ENCODE data around the gene ELMO3. TPM values are rescaled to one million over a fixed set of nuclear protein-coding genes. Genes with fewer than 3 reads are reported as not detected.

ELMO3 gene
- total RNA-seq, 8 experiments from 2014 or later = 0.43 to 2.8 (median 1.2) TPM

- Histone ChIP-seq H3K4me3 (no peak overlapping the region), H3K27ac (no peak overlapping the region), H3K4me1 (replicated peaks in 1 of 2) (peaks cover 0 to 23% of the 10 kb centered on the region in 2 donors)
- in situ Hi-C loops (cut with MboI; ENCODE audit: low pct_unique_long_range_greater_than_20kb in 2 of 9, low sequenced_read_pairs in 9 of 9, unreplicated experiment in 9 of 9) = loop anchor here (10.0 to 25.0 kb wide), 3 partner anchors 171 to 203 kb away; partner anchors contain the start of genes CES3 (in 7 of the 9) and CES4A (in 1 of the 9)
- WGBS, 10 experiments = 27 to 91% (median 54%) methylated on average over 1 to 7 of the region's 7 CpGs
- ATAC-seq (replicated peaks in 6 of 8) = no peak
These were observed 40.9 kb upstream of the ELMO3 start for GRCh38 chr16:67157892-67158635.

- 0 to 83% (median 40%) methylated on average over 1 to 2 of the region's 34 CpGs; no CpG with 5 or more reads in 1 of the 10 experiments for WGBS, 10 experiments
- H3K4me1 ChIP-seq (replicated peaks in 1 of 2) = peaks cover 0 to 26% of the 10 kb centered on the region in 2 donors
- peak in 3 of 8 experiments; percentile 4 to 17 (median 4) for ATAC-seq (replicated peaks in 6 of 8)
- no peak overlapping the region for H3K27ac ChIP-seq
- in situ Hi-C loops (cut with MboI; ENCODE audit: low pct_unique_long_range_greater_than_20kb in 2 of 9, low sequenced_read_pairs in 9 of 9, unreplicated experiment in 9 of 9) = loop anchor here (10.0 to 25.0 kb wide), 3 partner anchors 172 to 204 kb away; partner anchors contain the start of genes CES3 (in 7 of the 9) and CES4A (in 1 of the 9)
- peak overlapping the region; percentile 33 to 52 (median 43) for H3K4me3 ChIP-seq
These were observed 40.0 kb upstream of the ELMO3 start for GRCh38 chr16:67158637-67159600.

GRCh38 chr16:67161595-67162058 lies 37.3 kb upstream of the ELMO3 start:
- in situ Hi-C loops (cut with MboI; ENCODE audit: low pct_unique_long_range_greater_than_20kb in 2 of 9, low sequenced_read_pairs in 9 of 9, unreplicated experiment in 9 of 9) = loop anchor here in 8 of 9 experiments (25.0 kb wide), 2 partner anchors 174 to 199 kb away; partner anchors contain the start of genes CES3 (in 7 of the 8) and CES4A (in 1 of the 8)
- no peak for ATAC-seq (replicated peaks in 6 of 8)
- H3K4me1 ChIP-seq (replicated peaks in 1 of 2) = peaks cover 5 to 27% of the 10 kb centered on the region in 2 donors
- no peak overlapping the region for H3K4me3 ChIP-seq
- no peak overlapping the region for H3K27ac ChIP-seq
- 0 to 67% (median 30%) methylated on average over 1 to 16 of the region's 25 CpGs; no CpG with 5 or more reads in 3 of the 10 experiments for WGBS, 10 experiments

- Histone ChIP-seq H3K27ac (peak overlapping the region; percentile 81 to 88), H3K4me3 (peak overlapping the region; percentile 35 to 47 (median 37)), H3K4me1 (replicated peaks in 1 of 2) (peaks cover 5 to 27% of the 10 kb centered on the region in 2 donors)
- in situ Hi-C loops (cut with MboI; ENCODE audit: low pct_unique_long_range_greater_than_20kb in 2 of 9, low sequenced_read_pairs in 9 of 9, unreplicated experiment in 9 of 9) = loop anchor here in 8 of 9 experiments (25.0 kb wide), 2 partner anchors 175 to 200 kb away; partner anchors contain the start of genes CES3 (in 7 of the 8) and CES4A (in 1 of the 8)
- ATAC-seq (replicated peaks in 6 of 8) = no peak
- WGBS, 10 experiments = 0 to 100% (median 23%) methylated on average over 1 to 11 of the region's 44 CpGs; no CpG with 5 or more reads in 1 of the 10 experiments
These were observed 36.3 kb upstream of the ELMO3 start for GRCh38 chr16:67162506-67163163.

- 0 to 20% (median 3%) methylated on average over 1 to 24 of the region's 99 CpGs; no CpG with 5 or more reads in 5 of the 10 experiments for WGBS, 10 experiments
- in situ Hi-C loops (cut with MboI; ENCODE audit: low pct_unique_long_range_greater_than_20kb in 2 of 9, low sequenced_read_pairs in 9 of 9, unreplicated experiment in 9 of 9) = loop anchor here in 8 of 9 experiments (25.0 kb wide), 2 partner anchors 176 to 201 kb away; partner anchors contain the start of genes CES3 (in 7 of the 8) and CES4A (in 1 of the 8)
- H3K4me1 ChIP-seq (replicated peaks in 1 of 2) = peaks cover 5 to 27% of the 10 kb centered on the region in 2 donors
- peak in 5 of 8 experiments; percentile 76 to 83 (median 78) for ATAC-seq (replicated peaks in 6 of 8)
- H3K4me3 ChIP-seq = peak overlapping the region; percentile 35 to 47 (median 37)
- H3K27ac ChIP-seq = peak overlapping the region; percentile 81 to 88
These were observed 35.5 kb upstream of the ELMO3 start for GRCh38 chr16:67163164-67163998.

GRCh38 chr16:67163999-67164558 lies 34.9 kb upstream of the ELMO3 start:
- WGBS, 10 experiments = 4% methylated on average over 4 of the region's 34 CpGs; no CpG with 5 or more reads in 9 of the 10 experiments

GRCh38 chr16:67164599-67165061 lies 34.3 kb upstream of the ELMO3 start, which contains the start of gene HSF4:
TSS of gene HSF4 (plus strand) at chr16:67164745. CDS start at chr16:67164812, 67 bp downstream.
- Histone ChIP-seq H3K4me3 (peak within 1 kb of the TSS; percentile 35 to 47 (median 37)), H3K4me1 (replicated peaks in 1 of 2) (peaks cover 13 to 30% of the 10 kb centered on the region in 2 donors), H3K27ac (peak within 1 kb of the TSS; percentile 81 to 88)
- peak; percentile 0 to 49 (median 40) for ATAC-seq (replicated peaks in 6 of 8)
- in situ Hi-C loops (cut with MboI; ENCODE audit: low pct_unique_long_range_greater_than_20kb in 2 of 9, low sequenced_read_pairs in 9 of 9, unreplicated experiment in 9 of 9) = loop anchor here in 8 of 9 experiments (25.0 kb wide), 2 partner anchors 177 to 202 kb away; partner anchors contain the start of genes CES3 (in 7 of the 8) and CES4A (in 1 of the 8)
- WGBS, 10 experiments = 5 to 18% (median 12%) methylated on average over 4 to 9 of the region's 41 CpGs; no CpG with 5 or more reads in 7 of the 10 experiments

More at GRCh38 chr16:67163999-67164558, 34.9 kb upstream of the ELMO3 start:
- H3K4me1 ChIP-seq (replicated peaks in 1 of 2) = peaks cover 7 to 28% of the 10 kb centered on the region in 2 donors
- ATAC-seq (replicated peaks in 6 of 8) = peak in 7 of 8 experiments; percentile 0 to 62 (median 57)
- in situ Hi-C loops (cut with MboI; ENCODE audit: low pct_unique_long_range_greater_than_20kb in 2 of 9, low sequenced_read_pairs in 9 of 9, unreplicated experiment in 9 of 9) = loop anchor here in 8 of 9 experiments (25.0 kb wide), 2 partner anchors 177 to 202 kb away; partner anchors contain the start of genes CES3 (in 7 of the 8) and CES4A (in 1 of the 8)
- H3K4me3 ChIP-seq = peak overlapping the region; percentile 35 to 47 (median 37)
- H3K27ac ChIP-seq = peak overlapping the region; percentile 81 to 88

GRCh38 chr16:67165121-67166078 lies 33.5 kb upstream of the ELMO3 start:
- H3K4me1 ChIP-seq (replicated peaks in 1 of 2) = peaks cover 19 to 29% of the 10 kb centered on the region in 2 donors
- H3K27ac ChIP-seq = no peak overlapping the region
- peak overlapping the region; percentile 35 to 47 (median 37) for H3K4me3 ChIP-seq
- 18 to 60% (median 28%) methylated on average over 3 to 12 of the region's 85 CpGs; no CpG with 5 or more reads in 7 of the 10 experiments for WGBS, 10 experiments
- in situ Hi-C loops (cut with MboI; ENCODE audit: low pct_unique_long_range_greater_than_20kb in 2 of 9, low sequenced_read_pairs in 9 of 9, unreplicated experiment in 9 of 9) = loop anchor here in 8 of 9 experiments (25.0 kb wide), 2 partner anchors 178 to 203 kb away; partner anchors contain the start of genes CES3 (in 7 of the 8) and CES4A (in 1 of the 8)
- ATAC-seq (replicated peaks in 6 of 8) = no peak

- in situ Hi-C loops (cut with MboI; ENCODE audit: low pct_unique_long_range_greater_than_20kb in 2 of 9, low sequenced_read_pairs in 9 of 9, unreplicated experiment in 9 of 9) = loop anchor here in 8 of 9 experiments (25.0 kb wide), 2 partner anchors 179 to 204 kb away; partner anchors contain the start of genes CES3 (in 7 of the 8) and CES4A (in 1 of the 8)
- WGBS, 10 experiments = 30 to 34% methylated on average over 2 to 3 of the region's 18 CpGs; no CpG with 5 or more reads in 8 of the 10 experiments
- no peak for ATAC-seq (replicated peaks in 6 of 8)
- Histone ChIP-seq H3K4me3 (no peak overlapping the region), H3K27ac (no peak overlapping the region), H3K4me1 (replicated peaks in 1 of 2) (peaks cover 24 to 32% of the 10 kb centered on the region in 2 donors)
These were observed 32.8 kb upstream of the ELMO3 start for GRCh38 chr16:67166110-67166547.

All from motor neuron (in vitro differentiated cells).